H1 (cell line): ENCODE results near the gene FARP2.

Experiments used
- CHD2 ChIP-seq: IDR thresholded peaks from 2 replicates; pipeline ENCODE4 v1.6.1; 2012; ENCODE audit warnings: low read length, improper control_type of control experiment
- EZH2 ChIP-seq: fragments of 200-600 bp; sonication (generic); IDR thresholded peaks from 2 replicates; pipeline ENCODE4 v1.7.1; 2012; ENCODE audit warnings: low read depth, mild to moderate bottlenecking, moderate library complexity, low read length, inconsistent platforms; ENCODE audit not compliant: severe bottlenecking
- JUN ChIP-seq: IDR thresholded peaks from 2 replicates; pipeline ENCODE4 v1.6.1; 2011; ENCODE audit warnings: low read depth, mild to moderate bottlenecking, improper control_type of control experiment, low read length
- POLR2A ChIP-seq, 2 experiments: IDR thresholded peaks; 1 replicate in 1 of 2; 2 replicates in 1 of 2; pipeline ENCODE4 v1.6.1; 2011; ENCODE audit warnings: low read depth in 2 of 2, low read length in 2 of 2, mild to moderate bottlenecking in 2 of 2; ENCODE audit errors: control extremely low read depth in 1 of 2
- POLR2AphosphoS5 ChIP-seq: IDR thresholded peaks from 2 replicates; pipeline ENCODE4 v1.6.1; 2011; ENCODE audit warnings: low read depth, low read length
- SIRT6 ChIP-seq: IDR thresholded peaks from one replicate; pipeline ENCODE4 v1.7.1; 2012; ENCODE audit warnings: low read length, inconsistent platforms
- SUZ12 ChIP-seq: fragments of 200-600 bp; sonication (generic); IDR thresholded peaks from 2 replicates; pipeline ENCODE4 v1.6.1; 2012; ENCODE audit warnings: mild to moderate bottlenecking, inconsistent platforms, low read length, moderate library complexity, mixed read lengths
- TAF1 ChIP-seq: IDR thresholded peaks from 2 replicates; pipeline ENCODE4 v1.6.1; 2011; ENCODE audit warnings: mild to moderate bottlenecking, low read depth, low read length
- TF ChIP-seq, protein P1 (sequence below), 3 experiments: IDR thresholded peaks; 1 replicate in 2 of 3; 2 replicates in 1 of 3; pipeline versions ENCODE4 v1.5.1 to v1.6.1; 2011; ENCODE audit warnings: low read length in 3 of 3, mild to moderate bottlenecking in 3 of 3, inconsistent platforms in 2 of 3, low read depth in 1 of 3, moderate library complexity in 1 of 3; ENCODE audit not compliant: insufficient read depth in 1 of 3; ENCODE audit errors: control extremely low read depth in 1 of 3
- TF ChIP-seq, protein P2 (sequence below): IDR thresholded peaks from 2 replicates; pipeline ENCODE4 v1.6.1; 2011; ENCODE audit warnings: low read depth, mild to moderate bottlenecking, low read length; ENCODE audit not compliant: insufficient read depth
- TF ChIP-seq, protein P3 (sequence below): IDR thresholded peaks from 2 replicates; pipeline ENCODE4 v1.6.1; 2012; ENCODE audit warnings: inconsistent platforms

DNA sequence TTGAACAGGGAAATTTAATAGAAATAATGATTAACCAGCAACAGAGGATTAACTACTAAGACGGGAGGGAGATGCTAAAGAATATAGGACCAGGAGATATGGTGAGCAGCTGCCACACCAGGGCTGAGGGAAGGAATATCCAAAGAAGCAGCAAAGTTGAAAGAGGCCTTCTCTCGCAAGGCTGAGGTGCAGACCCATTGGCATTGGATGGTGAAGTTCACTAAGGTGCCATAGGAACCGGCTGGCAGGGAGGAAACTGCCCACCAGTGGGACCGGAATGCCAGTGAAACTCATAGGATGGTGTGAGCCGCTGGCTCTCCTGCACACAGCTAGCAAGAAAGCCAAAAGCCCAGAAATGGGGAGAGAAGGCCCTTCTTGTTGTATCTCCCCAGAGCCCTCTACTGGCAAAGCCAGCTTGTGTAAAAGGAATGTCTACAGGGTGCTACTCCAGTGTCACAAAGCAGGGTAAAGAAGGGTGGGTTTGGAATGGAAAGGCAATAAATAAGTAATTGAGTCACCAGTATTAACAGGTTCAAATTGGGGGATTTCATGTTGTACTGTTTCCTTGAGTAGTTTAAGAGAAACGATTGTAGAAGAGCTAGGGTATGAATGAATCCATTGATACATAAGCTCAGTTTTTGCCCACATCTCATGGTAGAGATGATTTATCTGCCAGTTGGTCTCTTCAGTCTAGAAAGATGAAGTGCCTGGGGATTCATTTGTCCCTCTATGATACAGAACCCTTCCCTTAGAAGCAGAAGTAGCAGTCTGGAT is 36.0 kb downstream of the FARP2 start:
- TF ChIP-seq, protein P1, sequence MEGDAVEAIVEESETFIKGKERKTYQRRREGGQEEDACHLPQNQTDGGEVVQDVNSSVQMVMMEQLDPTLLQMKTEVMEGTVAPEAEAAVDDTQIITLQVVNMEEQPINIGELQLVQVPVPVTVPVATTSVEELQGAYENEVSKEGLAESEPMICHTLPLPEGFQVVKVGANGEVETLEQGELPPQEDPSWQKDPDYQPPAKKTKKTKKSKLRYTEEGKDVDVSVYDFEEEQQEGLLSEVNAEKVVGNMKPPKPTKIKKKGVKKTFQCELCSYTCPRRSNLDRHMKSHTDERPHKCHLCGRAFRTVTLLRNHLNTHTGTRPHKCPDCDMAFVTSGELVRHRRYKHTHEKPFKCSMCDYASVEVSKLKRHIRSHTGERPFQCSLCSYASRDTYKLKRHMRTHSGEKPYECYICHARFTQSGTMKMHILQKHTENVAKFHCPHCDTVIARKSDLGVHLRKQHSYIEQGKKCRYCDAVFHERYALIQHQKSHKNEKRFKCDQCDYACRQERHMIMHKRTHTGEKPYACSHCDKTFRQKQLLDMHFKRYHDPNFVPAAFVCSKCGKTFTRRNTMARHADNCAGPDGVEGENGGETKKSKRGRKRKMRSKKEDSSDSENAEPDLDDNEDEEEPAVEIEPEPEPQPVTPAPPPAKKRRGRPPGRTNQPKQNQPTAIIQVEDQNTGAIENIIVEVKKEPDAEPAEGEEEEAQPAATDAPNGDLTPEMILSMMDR (IDR thresholded peaks at IDR 0.05; ENCODE audit: control extremely low read depth in 1 of 3, insufficient read depth in 1 of 3, low read depth in 1 of 3, low read length in 3 of 3): peak; percentile 9 to 63 (median 45)
- TF ChIP-seq, protein P2, sequence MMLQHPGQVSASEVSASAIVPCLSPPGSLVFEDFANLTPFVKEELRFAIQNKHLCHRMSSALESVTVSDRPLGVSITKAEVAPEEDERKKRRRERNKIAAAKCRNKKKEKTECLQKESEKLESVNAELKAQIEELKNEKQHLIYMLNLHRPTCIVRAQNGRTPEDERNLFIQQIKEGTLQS: no peak
- no peak for TF ChIP-seq EZH2
- TF ChIP-seq TAF1: no peak
- TF ChIP-seq, protein P3, sequence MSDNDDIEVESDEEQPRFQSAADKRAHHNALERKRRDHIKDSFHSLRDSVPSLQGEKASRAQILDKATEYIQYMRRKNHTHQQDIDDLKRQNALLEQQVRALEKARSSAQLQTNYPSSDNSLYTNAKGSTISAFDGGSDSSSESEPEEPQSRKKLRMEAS: no peak
- TF ChIP-seq SUZ12: no peak
- no peak for TF ChIP-seq SIRT6
- TF ChIP-seq CHD2: no peak
- TF ChIP-seq POLR2A (IDR thresholded peaks at IDR 0.05; ENCODE audit: control extremely low read depth in 1 of 2, low read depth in 2 of 2, low read length in 2 of 2): no peak
- no peak for TF ChIP-seq JUN
- TF ChIP-seq POLR2AphosphoS5: no peak
